Activated CD4-positive, alpha-beta T cell treated with anti-CD3 and anti-CD28 coated beads, Interleukin-2, amount 50 U/mL, for 4 hours (primary cell): Measurements from ENCODE around the gene EYS.
"Not testable (repeated sequence)": the region's sequence is repeated elsewhere in the genome, so short reads cannot be mapped to it uniquely, and the experiment has no call there.

Experiments used
- DNase-seq, 2 experiments: peaks; one replicate each; pipeline ENCODE4 v3.0.0-alpha.2; 2020

Gene EYS

DNA sequence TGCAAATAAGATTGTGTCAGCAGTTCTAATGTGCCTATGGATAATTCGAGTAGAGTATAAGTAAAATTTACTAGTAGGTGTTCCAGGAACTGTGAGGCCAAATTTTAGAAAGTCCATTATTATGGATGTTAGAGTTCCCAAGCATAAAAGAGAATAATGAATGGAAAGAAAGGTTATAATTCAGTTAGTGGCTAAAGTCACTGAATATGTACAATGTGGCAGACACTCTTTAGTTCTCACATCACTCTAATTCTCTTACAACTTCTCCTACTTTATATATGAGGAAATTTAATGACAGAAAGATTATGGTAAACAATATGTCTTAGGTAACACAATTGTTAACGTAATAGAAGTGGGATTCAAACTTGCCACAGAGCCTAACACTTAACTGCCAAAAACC lies 75.3 kb downstream of the EYS start:
- no peak for DNase-seq

DNA sequence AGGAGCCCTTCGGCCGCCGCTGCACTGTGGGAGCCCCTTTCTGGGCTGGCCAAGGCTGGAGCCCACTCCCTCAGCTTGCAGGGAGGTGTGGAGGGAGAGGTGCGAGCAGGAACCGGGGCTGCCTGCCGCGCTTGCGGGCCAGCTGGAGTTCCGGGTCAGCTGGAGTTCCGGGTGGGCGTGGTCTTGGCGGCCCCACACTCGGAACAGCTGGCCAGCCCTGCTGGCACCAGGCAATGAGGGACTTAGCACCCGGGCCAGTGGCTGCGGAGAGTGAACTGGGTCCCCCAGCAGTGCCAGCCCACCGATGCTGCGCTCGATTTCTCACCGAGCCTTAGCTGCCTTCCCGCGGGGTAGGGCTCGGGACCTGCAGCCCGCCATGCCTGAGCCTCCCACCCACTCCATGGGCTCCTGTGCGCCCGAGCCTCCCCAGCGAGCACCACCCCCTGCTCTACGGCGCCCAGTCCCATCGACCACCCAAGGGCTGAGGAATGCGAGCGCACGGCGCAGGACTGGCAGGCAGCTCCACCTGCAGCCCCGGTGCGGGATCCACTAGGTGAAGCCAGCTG lies 79.5 kb downstream of the EYS start:
- not testable (repeated sequence) for DNase-seq

DNA sequence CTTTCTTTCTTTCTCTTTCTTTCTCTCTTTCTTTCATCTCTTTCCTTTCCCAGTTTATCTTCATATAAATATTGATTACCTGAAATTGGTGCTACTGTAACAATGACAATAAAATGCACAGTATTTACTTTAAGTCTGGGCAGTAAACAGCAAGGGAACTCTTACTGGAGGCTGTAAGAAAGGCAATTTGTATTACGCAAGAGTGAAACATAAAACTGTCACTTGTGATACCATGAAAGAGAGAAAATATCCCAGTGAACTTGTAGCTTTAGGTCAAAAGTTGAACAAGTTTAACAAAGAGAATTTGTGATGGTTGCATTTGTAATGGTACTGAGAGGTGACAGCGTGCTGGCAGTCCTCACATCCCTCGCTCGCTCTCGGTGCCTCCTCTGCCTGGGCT lies 80.0 kb downstream of the EYS start:
- no peak for DNase-seq

DNA sequence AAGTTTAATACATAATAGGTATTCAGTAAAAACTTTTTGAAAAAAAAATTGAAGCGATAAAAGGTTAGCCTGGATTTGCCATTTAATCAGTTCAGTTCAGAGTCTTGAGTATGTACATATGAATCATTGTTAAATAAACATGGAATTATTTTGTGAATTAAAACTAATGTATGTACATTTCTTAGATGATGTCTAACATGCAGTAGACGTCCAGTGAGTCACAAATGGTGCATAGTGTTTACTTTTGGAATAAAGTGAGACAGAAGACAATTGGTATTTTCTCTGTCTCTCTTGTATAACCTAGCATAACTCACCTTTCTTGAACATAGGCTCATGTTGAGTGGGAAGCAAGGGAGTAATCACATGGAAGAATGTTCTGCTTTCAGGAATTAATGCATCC lies 83.5 kb downstream of the EYS start:
- no peak for DNase-seq

DNA sequence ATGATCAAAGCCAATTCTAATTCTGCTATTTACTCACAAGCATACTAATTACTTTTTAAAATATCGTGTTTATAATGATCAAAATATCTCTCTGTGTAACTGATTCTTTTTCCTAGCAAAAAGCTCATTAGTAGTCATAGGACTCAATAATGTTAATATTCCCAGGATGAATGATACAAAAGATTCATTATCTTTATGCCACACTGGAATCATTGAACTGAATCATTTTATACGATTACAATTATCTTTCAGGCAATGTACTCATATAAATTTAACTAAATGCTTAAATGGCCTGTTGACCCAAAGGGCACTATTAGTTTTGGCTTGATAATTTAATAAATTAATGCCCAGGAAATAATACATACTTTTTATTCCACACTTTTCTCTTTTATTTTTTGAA lies 96.3 kb downstream of the EYS start:
- DNase-seq: no peak

DNA sequence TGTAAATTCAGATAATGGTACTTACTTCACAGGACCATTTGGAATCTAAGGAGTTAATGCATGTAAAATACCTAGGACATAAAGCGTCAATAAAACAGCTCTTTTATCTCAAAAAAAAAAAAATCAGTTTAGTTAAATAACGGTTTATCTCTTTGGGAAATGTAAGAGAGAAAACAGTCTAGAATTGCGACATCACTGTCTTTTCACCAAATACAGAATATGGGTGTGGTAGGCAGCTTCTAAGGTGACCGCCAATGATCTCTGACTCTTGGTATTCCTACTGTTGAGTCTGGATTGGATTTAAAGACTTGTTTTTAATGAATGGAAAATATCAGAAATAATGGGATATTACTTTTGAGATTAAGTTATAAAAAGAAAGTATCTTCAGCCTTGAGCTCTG lies 111.5 kb downstream of the EYS start:
- no peak for DNase-seq

GRCh38 chr6:65570340-65570739 lies 136.7 kb downstream of the EYS start:
- no peak for DNase-seq

DNA sequence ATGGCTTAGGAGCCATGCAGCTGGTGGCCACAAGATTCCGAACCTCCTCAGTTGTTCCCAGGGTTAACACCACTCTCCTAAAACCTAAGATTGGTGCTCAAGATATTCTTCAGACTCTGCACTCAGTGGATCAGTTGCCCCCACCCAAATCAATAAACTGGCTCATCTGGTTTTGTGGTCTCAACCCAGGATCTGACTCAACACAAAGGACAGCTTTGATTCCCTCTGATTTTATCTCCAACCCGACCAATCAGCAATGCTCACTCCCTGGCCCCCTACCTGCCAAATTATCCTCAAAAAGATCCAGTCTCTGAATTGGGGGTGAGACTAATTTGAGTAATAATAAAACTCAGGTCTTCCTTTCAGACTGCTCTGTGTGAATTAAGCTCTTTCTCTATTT lies 137.5 kb downstream of the EYS start:
- DNase-seq: no peak

GRCh38 chr6:65569056-65569455 lies 138.0 kb downstream of the EYS start:
- not testable (repeated sequence) for DNase-seq

DNA sequence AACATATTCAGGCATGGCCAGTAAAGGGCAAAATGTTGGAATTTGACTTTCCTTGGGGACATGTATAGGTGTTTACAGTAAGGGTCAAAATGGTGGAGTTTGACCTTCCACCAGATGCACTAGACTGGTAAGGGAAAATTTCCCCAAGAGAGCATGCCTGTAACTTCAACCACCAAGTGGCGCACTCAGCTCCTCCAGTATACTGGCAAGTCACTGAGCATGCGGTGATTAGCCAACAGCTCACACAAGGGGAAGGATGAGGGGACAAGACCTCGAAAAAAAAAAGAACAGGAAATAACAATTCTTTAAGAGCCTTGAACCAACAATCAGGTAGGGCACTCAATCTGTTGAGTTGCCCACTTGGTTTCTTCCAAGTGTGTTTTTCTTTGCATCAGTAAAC lies 140.9 kb downstream of the EYS start:
- DNase-seq: no peak

- DNase-seq: no peak
Measured at GRCh38 chr6:65558071-65558470, 149.0 kb downstream of the EYS start.

- DNase-seq: no peak
Measured at GRCh38 chr6:65557224-65557623, 149.8 kb downstream of the EYS start.

- no peak for DNase-seq
Measured at GRCh38 chr6:65546894-65547293, 160.1 kb downstream of the EYS start.

DNA sequence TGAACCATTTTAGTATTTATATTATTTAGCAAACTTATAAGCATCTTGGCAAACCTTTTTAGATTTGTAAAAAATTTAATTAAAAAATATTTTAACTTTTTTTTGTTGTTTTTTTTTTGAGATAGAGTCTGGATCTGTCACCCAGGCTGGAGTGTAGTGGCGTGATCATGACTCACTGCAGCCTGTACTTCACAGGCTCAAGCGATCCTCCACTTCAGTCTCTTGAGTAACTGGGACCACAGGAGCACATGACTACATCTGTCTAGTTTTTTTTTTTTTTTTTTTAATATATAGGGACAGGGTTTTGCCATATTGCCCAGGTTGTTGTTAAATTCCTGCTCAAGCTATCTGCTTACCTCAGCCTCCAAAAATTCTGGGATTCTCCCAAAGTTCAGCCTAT lies 161.1 kb downstream of the EYS start:
- DNase-seq: no peak

- DNase-seq: no peak
Measured at GRCh38 chr6:65538644-65539043, 168.4 kb downstream of the EYS start.

- no peak for DNase-seq
Measured at GRCh38 chr6:65537600-65537999, 169.4 kb downstream of the EYS start.

DNA sequence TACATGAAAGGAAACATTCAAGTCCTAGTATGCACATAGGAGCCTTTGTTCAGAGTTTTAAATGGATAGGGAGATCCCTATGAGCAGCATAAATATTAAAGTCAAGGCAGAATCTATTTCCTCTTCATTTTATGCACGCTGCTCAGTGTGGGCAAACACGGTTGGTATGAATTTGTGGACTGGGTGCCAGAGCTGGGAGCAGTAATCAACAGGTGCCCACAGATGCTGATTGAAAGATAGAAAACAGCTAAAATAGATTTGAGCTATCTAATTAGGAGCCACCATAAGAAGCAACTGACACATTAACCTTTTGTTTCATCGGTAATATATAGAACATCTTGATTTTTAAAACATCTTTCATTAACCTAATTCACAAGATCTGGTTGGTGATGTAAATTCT lies 175.5 kb downstream of the EYS start:
- DNase-seq: no peak

- DNase-seq: no peak
Measured at GRCh38 chr6:65524232-65524631, 182.8 kb downstream of the EYS start.

DNA sequence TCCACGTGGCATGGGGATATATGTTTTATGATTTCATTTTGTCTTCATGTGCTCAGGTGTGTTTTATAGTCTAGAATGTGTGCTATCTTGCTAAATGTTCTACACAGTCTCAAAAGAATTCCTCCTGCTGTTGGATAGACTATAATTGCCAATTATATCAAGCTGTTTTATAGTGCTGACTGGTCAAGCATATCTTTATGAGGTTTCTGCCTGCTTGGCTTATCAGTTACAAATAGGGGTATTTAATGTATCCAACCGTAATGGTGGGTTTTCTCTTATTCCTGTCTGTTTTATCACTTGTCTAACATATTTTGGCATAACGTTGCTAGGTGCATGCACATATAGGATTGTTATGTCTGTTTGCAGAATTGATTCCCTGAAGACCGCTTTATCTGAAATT lies 201.3 kb downstream of the EYS start:
- no peak for DNase-seq

DNA sequence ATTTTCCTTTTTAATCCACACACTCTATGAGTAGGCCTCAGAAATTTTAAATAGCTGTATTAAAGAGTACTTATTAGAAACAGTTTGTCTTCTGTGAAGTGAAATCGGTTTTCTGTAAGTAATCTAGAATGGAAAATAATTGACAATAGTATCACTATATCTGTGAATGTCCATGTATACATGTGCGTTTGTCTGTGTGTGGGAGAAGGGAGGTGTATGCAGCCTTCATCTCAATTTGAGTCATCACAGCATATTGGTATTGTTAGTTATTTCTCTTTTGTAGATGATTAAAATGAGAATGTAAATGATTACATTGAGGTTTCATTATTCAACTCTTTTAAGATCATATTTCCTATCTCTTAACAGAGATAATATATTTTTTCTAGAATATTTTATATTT lies 206.0 kb downstream of the EYS start:
- no peak for DNase-seq

DNA sequence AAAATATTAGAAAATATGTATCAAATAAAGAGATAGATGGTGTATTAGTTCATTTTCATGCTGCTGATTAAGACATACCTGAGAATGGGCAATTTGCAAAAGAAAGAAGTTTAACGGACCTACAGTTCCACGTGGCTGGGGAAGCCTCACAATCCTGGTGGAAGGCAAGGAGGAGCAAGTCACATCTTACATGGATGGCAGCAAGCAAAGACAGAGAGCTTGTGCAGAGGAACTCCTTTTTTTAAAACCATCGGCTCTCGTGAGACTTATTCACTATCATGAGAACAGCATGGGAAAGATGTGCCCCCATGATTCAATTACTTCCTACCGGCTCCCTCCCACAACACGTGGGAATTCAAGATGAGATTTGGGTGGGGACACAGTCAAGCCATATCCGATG lies 223.4 kb downstream of the EYS start:
- DNase-seq: not testable (repeated sequence)

DNA sequence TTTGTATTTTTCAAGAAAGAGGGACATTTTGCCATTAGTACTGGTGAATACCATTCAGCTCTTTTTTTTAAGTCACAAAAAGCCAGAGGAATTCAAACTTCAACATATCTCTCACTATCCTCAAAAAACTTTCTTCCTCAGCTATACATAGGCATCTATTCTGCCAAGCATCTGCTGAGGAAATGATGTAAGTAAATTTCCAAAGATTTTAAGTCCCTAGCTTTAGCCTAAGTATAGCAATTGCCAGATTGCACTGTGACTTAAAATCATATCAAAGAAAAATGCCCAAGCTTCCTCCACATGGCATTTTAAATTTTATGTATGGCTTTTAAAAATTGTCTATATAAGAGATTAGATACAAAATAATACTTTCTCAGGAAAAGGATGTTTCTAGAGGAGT lies 237.4 kb downstream of the EYS start:
- DNase-seq: no peak

- no peak for DNase-seq
Measured at GRCh38 chr6:65468307-65468706, 238.7 kb downstream of the EYS start.

DNA sequence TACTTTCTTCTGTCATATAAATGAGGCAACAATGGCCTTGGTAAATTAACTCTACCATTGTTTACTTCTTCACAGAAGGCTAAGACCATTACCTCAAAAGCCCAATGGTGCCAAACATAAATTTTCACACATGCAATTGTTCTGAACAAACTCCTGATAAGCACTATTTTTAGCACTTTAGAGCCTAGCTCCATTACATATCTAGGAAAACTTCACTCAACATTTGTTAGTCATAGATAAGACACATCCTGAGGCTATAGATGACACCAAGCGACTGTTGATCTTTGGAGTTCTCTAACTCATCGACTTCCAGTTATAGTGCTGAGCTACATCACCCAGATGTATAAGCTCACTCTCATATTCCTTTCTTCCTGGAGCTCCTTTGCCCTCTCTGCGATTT lies 245.9 kb downstream of the EYS start:
- DNase-seq: no peak

GRCh38 chr6:65452333-65452732 lies 254.7 kb downstream of the EYS start:
- DNase-seq: no peak

GRCh38 chr6:65450451-65450850 lies 256.6 kb downstream of the EYS start:
- DNase-seq: no peak
